Breast epithelium (tissue), 4 donors: ENCODE measurements around the gene IQUB. TPM values are rescaled to one million over a fixed set of nuclear protein-coding genes. Genes with fewer than 3 reads are reported as not detected.

Source experiments
- DNase-seq, 2 donors: peaks; one replicate each; pipeline ENCODE4 v3.0.0-alpha.2; 2019; ENCODE audit warnings: low spot score in 2 of 2
- H3K27ac ChIP-seq, 2 donors: fragments of 200-600 bp; sonication (generic) in 1 of 2; one replicate each; pipeline ENCODE4 v1.5.1; 2016 to 2019; ENCODE audit warnings: mild to moderate bottlenecking in 1 of 2
- H3K27me3 ChIP-seq, 2 donors: fragments of 200-600 bp; sonication (generic) in 1 of 2; one replicate each; pipeline versions ENCODE4 v1.5.1 to v1.6.0; 2017 to 2019; ENCODE audit warnings: control low read depth in 1 of 2, mild to moderate bottlenecking in 1 of 2
- H3K36me3 ChIP-seq: fragments of 200-600 bp; one replicate; pipeline ENCODE4 v1.5.1; 2019
- H3K4me1 ChIP-seq, 2 donors: fragments of 200-600 bp; sonication (generic); one replicate each; pipeline ENCODE4 v1.5.1; 2016 to 2019; ENCODE audit warnings: control low read depth in 1 of 2
- H3K4me3 ChIP-seq, 3 donors: fragments of 200-600 bp; sonication (generic); 1 replicate in 2 of 3; 2 replicates in 1 of 3; pipeline ENCODE4 v1.5.1; 2016 to 2019; ENCODE audit warnings: mild to moderate bottlenecking in 3 of 3, moderate library complexity in 2 of 3
- H3K9me3 ChIP-seq, 2 donors: fragments of 200-600 bp; sonication (generic) in 1 of 2; one replicate each; pipeline ENCODE4 v1.5.1; 2016 to 2019; ENCODE audit warnings: control low read depth in 1 of 2
- CTCF ChIP-seq, 3 donors: fragments of 450-650 bp; IDR thresholded peaks; one replicate each; pipeline ENCODE4 v1.5.1; 2016 to 2017; ENCODE audit warnings: antibody characterized with exemption in 3 of 3, mild to moderate bottlenecking in 3 of 3, moderate library complexity in 3 of 3
- POLR2A ChIP-seq: fragments of 450-650 bp; IDR thresholded peaks from one replicate; pipeline ENCODE4 v1.6.1; 2016; ENCODE audit warnings: antibody characterized with exemption, mild to moderate bottlenecking, moderate library complexity
- POLR2AphosphoS5 ChIP-seq, 3 donors: sonication (generic); formaldehyde crosslinking; IDR thresholded peaks; one replicate each; pipeline ENCODE4 v1.6.1; 2017; ENCODE audit warnings: antibody characterized with exemption in 3 of 3
- intact Hi-C: fragments of 100-400 bp; cut with DNase I; formaldehyde crosslinking; loops from one replicate; pipeline ENCODE4 v1.15.1; 2023; ENCODE audit warnings: low total_unique reads
- total RNA-seq, 3 donors: library from RNA; depleted of rRNA; stranded (reverse); fragments of >200 nt; gene quantifications; one replicate each; pipeline ENCODE4 v1.1.0, GENCODE V29; 2016

Gene IQUB
- total RNA-seq, 3 donors from 2014 or later: 0.32 to 8.2 (median 3.3) TPM

- intact Hi-C loops: no loop called here
- no peak overlapping the region for H3K27ac ChIP-seq
- H3K27me3 ChIP-seq: no peaks in the 10 kb centered on the region
- TF ChIP-seq POLR2AphosphoS5 (IDR thresholded peaks at IDR 0.05) (no peak), CTCF (IDR thresholded peaks at IDR 0.05) (no peak), POLR2A (no peak)
- no peak for DNase-seq
- H3K9me3 ChIP-seq: no peaks in the 10 kb centered on the region
- H3K4me1 ChIP-seq: no peaks in the 10 kb centered on the region
- no peak overlapping the region for H3K4me3 ChIP-seq
- H3K36me3 ChIP-seq: no peaks in the 10 kb centered on the region
Observed at GRCh38 chr7:123573896-123574467, 39.6 kb upstream of the IQUB start.

DNA sequence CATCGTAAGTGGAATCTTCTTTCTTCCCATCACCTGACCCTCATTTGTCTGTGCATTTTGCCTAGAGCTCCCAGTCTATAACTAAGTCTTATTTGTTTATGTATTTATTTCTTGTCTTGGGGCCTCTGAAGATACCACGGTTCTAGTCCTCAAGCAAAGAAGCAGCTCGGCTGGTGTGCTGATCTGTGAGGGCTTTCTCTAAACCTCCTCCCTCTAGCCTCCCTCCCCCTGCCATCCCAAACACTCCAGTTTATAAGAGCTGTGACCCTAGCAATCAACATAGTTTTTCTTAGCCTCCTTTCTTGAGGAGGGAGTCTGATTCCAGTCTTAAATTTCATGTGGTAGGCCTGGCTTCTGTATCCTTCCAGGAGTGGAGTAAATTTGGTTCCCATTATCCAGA lies 38.9 kb upstream of the IQUB start:
- H3K4me1 ChIP-seq: no peaks in the 10 kb centered on the region
- no peaks in the 10 kb centered on the region for H3K36me3 ChIP-seq
- intact Hi-C loops: no loop called here
- DNase-seq: no peak
- H3K27ac ChIP-seq: no peak overlapping the region
- no peaks in the 10 kb centered on the region for H3K27me3 ChIP-seq
- no peak overlapping the region for H3K4me3 ChIP-seq
- no peak for TF ChIP-seq CTCF (IDR thresholded peaks at IDR 0.05)
- no peak for TF ChIP-seq POLR2AphosphoS5 (IDR thresholded peaks at IDR 0.05)
- H3K9me3 ChIP-seq: no peaks in the 10 kb centered on the region

GRCh38 chr7:123571684-123572083 lies 37.3 kb upstream of the IQUB start:
- intact Hi-C loops: no loop called here
- no peaks in the 10 kb centered on the region for H3K9me3 ChIP-seq
- TF ChIP-seq POLR2A (no peak), POLR2AphosphoS5 (IDR thresholded peaks at IDR 0.05) (no peak), CTCF (IDR thresholded peaks at IDR 0.05) (no peak)
- H3K27me3 ChIP-seq: no peaks in the 10 kb centered on the region
- no peak overlapping the region for H3K27ac ChIP-seq
- no peaks in the 10 kb centered on the region for H3K36me3 ChIP-seq
- no peak overlapping the region for H3K4me3 ChIP-seq
- no peak for DNase-seq
- H3K4me1 ChIP-seq: no peaks in the 10 kb centered on the region

DNA sequence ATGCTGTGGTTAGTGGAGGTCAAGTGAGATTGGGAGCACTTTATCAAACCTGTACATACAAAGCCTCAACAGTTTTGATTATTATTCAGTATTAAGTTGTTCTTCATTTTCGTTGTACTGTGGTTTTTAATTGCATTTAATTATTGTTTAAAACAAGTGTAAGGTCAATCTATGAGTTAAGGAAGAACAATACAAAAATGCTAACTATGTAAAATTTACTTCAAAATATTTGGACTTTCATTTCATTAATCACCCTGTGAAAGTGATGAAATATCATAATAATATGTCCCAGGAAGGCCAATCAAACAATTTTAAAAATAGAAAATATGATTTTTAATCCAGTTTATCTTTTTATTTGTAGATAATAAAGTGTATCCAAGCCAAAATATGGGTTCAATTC lies 36.8 kb upstream of the IQUB start:
- Histone ChIP-seq H3K36me3 (no peaks in the 10 kb centered on the region), H3K27me3 (no peaks in the 10 kb centered on the region), H3K4me1 (no peaks in the 10 kb centered on the region), H3K27ac (no peak overlapping the region), H3K9me3 (no peaks in the 10 kb centered on the region), H3K4me3 (no peak overlapping the region)
- intact Hi-C loops: no loop called here
- no peak for TF ChIP-seq POLR2A
- no peak for TF ChIP-seq POLR2AphosphoS5 (IDR thresholded peaks at IDR 0.05)
- no peak for TF ChIP-seq CTCF (IDR thresholded peaks at IDR 0.05)
- DNase-seq: no peak

DNA sequence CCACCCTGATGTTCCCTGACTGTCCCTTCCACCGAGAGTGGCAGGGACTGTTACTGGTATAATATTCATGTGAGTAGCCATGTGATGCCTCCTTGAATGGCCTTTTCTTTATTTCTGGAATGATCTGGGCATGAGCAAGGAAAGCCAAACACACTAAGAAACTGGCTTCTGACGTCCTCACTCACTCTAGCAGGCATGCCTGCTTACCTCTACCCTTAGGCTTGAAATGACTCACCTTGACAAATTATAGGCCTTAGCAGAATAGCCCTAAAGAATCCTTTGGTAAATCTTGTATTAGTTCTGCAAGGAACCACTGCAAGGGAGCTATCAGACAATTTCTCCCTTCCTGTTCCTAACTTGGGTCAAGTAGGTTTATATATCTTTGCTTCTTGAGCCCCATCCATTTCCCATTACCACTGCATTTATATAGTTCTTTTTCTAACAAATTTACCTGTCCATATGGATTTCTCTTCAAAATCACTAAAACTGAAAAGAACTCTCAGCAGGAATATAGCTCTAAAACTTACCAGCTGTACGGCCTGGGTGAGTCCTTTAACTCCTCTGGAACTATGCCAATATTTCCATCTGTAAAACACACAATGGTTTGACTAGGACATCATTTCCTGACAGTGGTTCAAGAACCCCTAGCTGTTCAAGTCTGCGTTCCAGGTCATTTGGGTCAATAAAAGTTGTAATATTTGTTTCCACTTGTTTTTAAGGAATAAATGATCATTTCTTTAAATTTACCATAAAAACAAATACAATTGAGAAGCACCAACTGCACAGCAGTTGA lies 36.2 kb upstream of the IQUB start:
- no peaks in the 10 kb centered on the region for H3K27me3 ChIP-seq
- H3K4me3 ChIP-seq: no peak overlapping the region
- DNase-seq: no peak
- no peaks in the 10 kb centered on the region for H3K4me1 ChIP-seq
- TF ChIP-seq CTCF (IDR thresholded peaks at IDR 0.05) (no peak), POLR2AphosphoS5 (IDR thresholded peaks at IDR 0.05) (no peak), POLR2A (no peak)
- H3K27ac ChIP-seq: no peak overlapping the region
- intact Hi-C loops: no loop called here
- H3K36me3 ChIP-seq: no peaks in the 10 kb centered on the region
- H3K9me3 ChIP-seq: no peaks in the 10 kb centered on the region
